Adrenal gland (tissue), 5 donors: ENCODE results near the gene DCHS2.

Experiments used
- CTCF ChIP-seq, 6 experiments: fragments of 450-650 bp in 4 of 6; fragments of 200-600 bp in 2 of 6; sonication (generic) in 1 of 6; IDR thresholded peaks; 1 replicate in 5 of 6; 2 replicates in 1 of 6; pipeline versions ENCODE4 v1.5.1 to v1.8.0; 2016 to 2021; ENCODE audit warnings: antibody characterized with exemption in 6 of 6, mild to moderate bottlenecking in 2 of 6, moderate library complexity in 1 of 6
- POLR2A ChIP-seq, 2 donors: fragments of 450-650 bp; IDR thresholded peaks; one replicate each; pipeline ENCODE4 v1.6.1; 2017; ENCODE audit warnings: antibody characterized with exemption in 2 of 2, mild to moderate bottlenecking in 2 of 2, moderate library complexity in 1 of 2
- donor health status: DM: no; HTN: no; CAD: no.

- TF ChIP-seq POLR2A (IDR thresholded peaks at IDR 0.05) (no peak), CTCF (IDR thresholded peaks at IDR 0.05) (no peak)
Observed at GRCh38 chr4:154421618-154422017, 70.0 kb downstream of the DCHS2 start.
